PFSK-1 (cell line): Measurements from ENCODE around the gene RALGDS.

Experiments
- POLR2AphosphoS5 ChIP-seq: IDR thresholded peaks from 2 replicates; pipeline ENCODE4 v1.6.1; 2012; ENCODE audit warnings: low read depth, mild to moderate bottlenecking, control low read depth, low read length, moderate library complexity
- SIN3A ChIP-seq: IDR thresholded peaks from 2 replicates; pipeline ENCODE4 v1.6.1; 2012; ENCODE audit warnings: mild to moderate bottlenecking, low read length, moderate library complexity, borderline replicate concordance; ENCODE audit not compliant: insufficient read depth
- TAF1 ChIP-seq: IDR thresholded peaks from 2 replicates; pipeline ENCODE4 v1.6.1; 2012; ENCODE audit warnings: low read length, control low read depth, borderline replicate concordance; ENCODE audit not compliant: insufficient read depth

GRCh38 chr9:133155156-133155555 lies 34.1 kb upstream of the RALGDS start:
- TF ChIP-seq SIN3A = no peak
- TF ChIP-seq POLR2AphosphoS5 = no peak
- TF ChIP-seq TAF1 = no peak
